Measurements from ENCODE around the gene LPIN3. TPM values are rescaled to one million over a fixed set of nuclear protein-coding genes. Genes with fewer than 3 reads are reported as not detected.

LPIN3 gene
- total RNA-seq, 1 experiment from 2014 or later = 13.9 TPM

DNA sequence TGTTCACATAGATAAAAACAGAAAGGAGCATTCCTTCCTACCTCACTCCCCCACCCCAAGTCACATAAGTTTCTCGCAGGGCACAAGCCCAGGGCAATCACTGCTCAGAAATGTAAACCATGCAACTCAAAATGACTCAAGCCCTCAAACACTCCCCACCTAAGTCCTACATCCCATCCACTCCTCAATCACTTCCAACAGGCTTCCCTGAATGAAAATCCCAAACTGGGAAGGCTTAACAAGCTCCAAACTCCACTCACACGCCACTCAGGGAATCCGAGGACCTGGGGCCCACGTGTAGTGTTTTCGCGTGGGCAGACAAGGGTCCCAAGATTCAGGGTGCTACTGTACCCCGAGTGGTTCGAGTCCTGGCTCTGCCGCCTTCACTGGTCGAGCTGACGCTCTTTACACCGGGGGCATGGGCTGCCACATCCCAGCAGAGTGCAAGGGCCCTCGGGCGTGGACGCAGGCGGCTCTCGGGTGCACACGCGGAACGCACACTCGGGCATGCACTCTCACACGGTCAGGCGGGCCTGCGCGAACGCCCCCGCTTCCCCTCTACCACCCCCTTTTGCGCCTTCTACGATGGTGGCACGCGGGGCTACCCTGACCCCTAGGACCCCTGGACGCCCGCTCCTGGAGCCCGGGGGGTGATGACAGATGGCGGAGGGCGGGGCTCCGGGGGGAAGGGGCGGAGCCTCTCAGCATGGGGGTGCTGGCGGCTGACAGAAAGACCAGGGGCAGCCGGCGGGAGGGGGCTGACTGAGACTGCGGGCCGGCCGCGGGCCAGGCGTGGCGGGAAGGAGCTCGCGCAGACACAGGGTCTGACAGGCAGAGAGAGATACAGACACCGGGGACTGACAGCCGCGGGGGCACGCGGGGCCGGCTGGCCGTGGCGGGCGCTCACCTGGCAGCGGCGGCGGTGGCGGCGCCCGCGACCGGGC, 23.7 kb upstream of the LPIN3 start:
- in situ Hi-C loops (cut with HindIII; ENCODE audit: low pct_unique_long_range_greater_than_20kb, low sequenced_read_pairs) = no loop called here
- peak; percentile 61 for DNase-seq (ENCODE audit: low read depth)

DNA sequence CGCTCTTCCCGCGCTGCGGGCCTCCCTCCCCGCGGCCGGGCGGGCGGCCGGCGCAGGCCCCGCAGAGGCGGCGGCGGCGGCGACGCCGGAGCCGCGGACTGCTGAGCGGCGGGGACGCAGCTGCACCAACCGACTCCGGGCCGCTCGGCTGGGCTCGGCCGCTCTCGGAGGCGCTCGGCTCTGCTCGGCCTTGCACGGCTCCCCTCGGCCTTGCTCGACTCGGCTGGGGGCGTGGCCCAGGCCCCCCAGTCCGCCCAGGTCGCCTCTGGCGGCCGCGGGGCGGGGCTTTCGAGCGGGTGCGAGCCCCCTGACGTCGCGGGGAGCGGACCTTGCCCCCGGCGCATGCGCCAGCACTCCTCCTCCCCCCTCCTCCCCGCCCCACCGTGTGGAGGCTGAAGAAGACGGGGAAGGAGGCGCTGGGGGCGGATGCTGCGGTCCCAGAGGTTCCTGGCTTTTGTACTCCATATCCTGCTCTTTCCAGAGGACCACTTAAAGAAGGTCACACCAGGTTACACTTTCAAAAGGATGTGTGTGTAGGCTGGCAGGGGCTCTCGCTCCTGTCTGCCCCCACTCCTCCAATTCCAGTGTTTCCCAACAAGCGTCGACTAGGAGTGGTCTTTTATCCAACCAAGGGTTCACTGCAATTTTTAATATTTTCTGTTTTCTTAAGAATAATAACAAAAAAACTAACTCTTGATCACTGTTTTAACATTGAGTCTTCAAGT, 22.9 kb upstream of the LPIN3 start, which contains the start of gene ZHX3:
Gene ZHX3 (minus strand): TSS at position 186 of the 725 bp plus-strand sequence. CDS start 112,815 bp downstream, outside the sequence.
- in situ Hi-C loops (cut with HindIII; ENCODE audit: low pct_unique_long_range_greater_than_20kb, low sequenced_read_pairs) = no loop called here
- peak; percentile 95 for DNase-seq (ENCODE audit: low read depth)

DNA sequence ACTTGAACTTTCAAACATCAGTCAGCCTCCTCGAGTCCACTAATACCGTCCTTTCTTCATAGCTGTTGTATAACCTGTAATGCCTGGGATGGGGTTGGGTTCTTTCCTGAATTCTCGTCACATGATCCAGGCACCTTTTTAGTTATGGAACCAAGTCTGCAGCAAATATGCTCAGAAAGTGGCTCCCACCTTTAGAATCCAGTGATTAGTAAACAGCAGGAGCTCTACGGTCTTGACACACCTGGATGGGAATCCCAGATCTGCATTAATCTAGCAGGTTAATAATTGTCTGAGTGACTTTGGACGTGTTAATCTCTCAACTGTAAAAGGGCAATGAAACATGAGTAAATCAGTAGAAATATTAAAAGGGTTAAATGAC, 22.4 kb upstream of the LPIN3 start:
- DNase-seq (ENCODE audit: low read depth) = peak; percentile 56

DNA sequence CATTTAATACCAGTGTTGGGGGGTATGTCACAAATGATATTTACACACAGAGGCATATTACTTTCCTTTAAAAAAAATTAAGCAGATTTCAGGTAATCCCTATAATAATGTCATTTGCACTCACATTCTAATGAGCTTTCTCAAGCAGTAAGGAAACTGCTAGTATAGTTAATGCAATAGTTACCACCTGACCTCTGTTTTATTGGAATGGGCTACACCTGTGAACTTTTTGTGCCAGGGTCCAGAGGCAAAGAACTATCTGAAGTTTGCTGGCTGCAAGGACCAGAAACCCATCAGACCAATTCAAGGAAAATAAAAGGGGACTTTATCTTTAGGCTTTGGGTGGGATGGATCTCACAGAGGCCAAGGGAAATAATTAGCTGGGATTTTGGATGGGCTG, 20.2 kb upstream of the LPIN3 start:
- in situ Hi-C loops (cut with HindIII; ENCODE audit: low pct_unique_long_range_greater_than_20kb, low sequenced_read_pairs) = no loop called here
- no peak for DNase-seq (ENCODE audit: low read depth)

More for the DNA sequence above, 22.4 kb upstream of the LPIN3 start:
- in situ Hi-C loops (cut with HindIII; ENCODE audit: low pct_unique_long_range_greater_than_20kb, low sequenced_read_pairs) = no loop called here

DNA sequence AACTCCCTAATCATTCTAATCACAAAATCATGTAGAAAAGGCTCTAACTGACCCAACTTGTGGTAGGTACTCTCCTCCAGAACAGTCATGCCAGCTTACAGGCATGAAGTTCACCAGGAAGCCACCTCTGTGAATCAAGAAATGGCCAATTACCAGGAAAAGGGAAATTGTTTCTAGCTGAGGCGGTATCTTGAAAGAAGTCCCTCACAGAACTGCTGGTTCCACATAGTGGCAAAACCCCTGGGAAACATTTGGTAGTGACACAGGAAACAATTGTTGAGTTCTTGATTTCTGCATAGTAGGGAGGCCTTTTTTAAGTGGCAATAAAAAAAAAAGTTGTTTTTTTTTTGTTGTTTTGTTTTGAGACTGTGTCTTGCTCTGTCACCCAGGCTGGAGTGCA, 19.6 kb upstream of the LPIN3 start:
- in situ Hi-C loops (cut with HindIII; ENCODE audit: low pct_unique_long_range_greater_than_20kb, low sequenced_read_pairs) = no loop called here
- DNase-seq (ENCODE audit: low read depth) = no peak

DNA sequence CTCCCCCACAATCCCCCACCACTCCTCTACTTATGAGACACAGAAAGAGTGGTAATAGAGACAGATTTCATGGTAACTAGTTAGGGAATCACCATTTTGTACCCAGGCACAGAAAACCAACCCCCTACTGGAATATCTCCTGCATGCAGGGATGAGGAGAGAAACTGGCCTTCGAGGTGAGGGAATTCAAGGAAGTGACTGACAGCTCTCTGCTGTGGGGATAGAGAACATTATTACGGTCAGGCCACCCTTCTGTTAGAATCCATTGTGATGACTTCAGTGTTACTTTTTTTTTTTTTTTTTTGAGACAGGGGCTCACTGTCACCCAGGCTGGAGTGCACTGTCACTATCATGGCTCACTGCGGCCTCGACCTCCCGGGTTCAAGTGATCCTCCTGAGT, 13.4 kb upstream of the LPIN3 start:
- no peak for DNase-seq (ENCODE audit: low read depth)
- in situ Hi-C loops (cut with HindIII; ENCODE audit: low pct_unique_long_range_greater_than_20kb, low sequenced_read_pairs) = no loop called here

DNA sequence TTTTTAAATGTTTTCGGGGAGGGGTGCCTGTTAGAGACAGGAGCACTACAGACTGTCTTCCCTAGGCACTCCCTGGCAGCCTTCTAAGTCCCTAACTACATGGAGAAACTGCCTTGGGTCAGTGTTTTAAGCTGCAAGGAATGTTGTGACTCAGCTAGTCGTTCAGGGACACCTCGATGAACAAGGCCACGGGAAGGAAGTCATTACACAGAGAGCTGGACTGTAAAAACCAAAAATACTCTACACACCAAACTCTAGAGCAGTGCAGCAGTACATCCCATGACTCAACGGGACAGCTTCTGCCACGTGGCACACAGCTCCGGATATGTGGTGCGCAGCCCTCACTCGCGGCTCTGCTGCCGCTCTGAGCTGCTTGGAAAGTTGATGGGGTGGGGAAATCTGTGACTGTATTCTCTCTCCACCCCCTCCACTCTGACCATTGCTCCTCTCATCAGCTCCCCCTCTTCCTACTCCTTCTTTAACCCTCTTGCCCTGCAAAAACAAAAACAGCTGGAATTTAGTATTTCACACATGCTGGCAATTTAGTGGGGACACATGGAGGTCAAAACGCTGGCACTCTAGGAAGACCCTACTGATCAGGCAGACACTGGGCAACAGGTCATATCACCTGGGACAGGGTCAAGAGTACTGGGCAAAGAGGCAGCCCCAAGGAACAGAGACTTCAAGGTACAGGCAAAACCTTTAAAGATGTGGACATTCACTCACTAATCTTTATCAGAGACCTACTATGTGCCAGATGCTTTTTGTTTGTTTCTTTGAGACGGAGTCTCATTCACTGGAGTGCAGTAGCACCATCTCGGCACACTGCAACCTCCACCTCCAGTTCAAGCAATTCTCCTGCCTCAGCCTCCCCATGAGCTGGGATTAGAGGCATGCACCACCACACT, 10.9 kb upstream of the LPIN3 start:
- in situ Hi-C loops (cut with HindIII; ENCODE audit: low pct_unique_long_range_greater_than_20kb, low sequenced_read_pairs) = no loop called here
- peak; percentile 94 for DNase-seq (ENCODE audit: low read depth)

DNA sequence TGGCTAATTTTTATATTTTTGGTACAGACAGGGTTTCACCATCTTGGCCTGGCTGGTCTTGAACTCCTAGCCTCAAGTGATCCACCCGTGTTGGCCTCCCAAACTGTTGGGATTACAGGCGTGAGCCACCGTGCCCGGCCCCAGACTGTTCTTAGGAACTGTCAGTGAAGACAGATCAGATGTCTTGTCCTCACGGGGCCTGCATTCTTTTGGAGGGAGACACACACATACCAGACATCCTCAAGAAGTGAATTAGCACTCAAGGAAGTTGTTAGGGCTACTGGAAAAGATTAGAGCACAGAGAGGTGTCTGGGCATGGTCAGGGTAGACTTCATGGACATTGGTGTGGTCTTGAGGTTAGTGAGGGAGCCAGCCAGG, 10.3 kb upstream of the LPIN3 start:
- no peak for DNase-seq (ENCODE audit: low read depth)
- in situ Hi-C loops (cut with HindIII; ENCODE audit: low pct_unique_long_range_greater_than_20kb, low sequenced_read_pairs) = no loop called here

DNA sequence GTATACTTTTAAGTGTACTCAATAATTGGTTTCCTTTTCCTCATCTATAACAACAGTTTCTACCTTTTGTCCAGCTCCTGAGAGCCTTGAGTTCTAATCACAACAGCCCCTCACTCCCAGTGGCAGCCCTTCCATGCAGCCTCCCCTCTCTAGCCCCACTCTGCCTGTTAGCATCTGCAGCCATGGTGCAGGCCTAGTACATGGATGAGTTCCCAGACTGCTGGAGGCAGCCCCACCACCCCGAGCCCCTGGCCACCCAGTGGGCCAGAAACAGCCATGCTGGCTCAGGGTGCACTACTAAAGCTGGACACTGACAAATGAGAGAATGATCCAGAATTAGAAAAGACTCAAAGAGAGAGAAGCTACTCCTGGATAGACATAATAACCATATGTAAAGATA, 9.7 kb upstream of the LPIN3 start:
- no peak for DNase-seq (ENCODE audit: low read depth)
- in situ Hi-C loops (cut with HindIII; ENCODE audit: low pct_unique_long_range_greater_than_20kb, low sequenced_read_pairs) = no loop called here

DNA sequence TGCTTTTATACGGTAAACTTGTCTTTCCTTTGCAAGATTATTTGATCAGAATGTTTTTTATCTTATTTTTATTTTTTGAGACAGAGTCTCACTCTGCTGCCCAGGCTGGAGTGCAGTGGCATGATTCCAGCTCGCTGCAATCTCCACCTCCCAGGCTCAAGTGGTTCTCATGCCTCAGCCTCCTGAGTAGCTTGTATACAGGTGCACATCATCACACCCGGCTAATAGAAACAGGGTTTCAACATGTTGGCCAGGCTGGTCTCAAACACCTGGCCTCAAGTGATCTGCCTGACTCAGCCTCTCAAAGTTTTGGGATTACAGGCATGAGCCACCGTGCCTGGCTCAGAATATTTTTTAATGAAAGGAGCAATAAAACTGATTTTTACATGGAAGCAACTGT, 8.9 kb upstream of the LPIN3 start:
- in situ Hi-C loops (cut with HindIII; ENCODE audit: low pct_unique_long_range_greater_than_20kb, low sequenced_read_pairs) = no loop called here
- no peak for DNase-seq (ENCODE audit: low read depth)

DNA sequence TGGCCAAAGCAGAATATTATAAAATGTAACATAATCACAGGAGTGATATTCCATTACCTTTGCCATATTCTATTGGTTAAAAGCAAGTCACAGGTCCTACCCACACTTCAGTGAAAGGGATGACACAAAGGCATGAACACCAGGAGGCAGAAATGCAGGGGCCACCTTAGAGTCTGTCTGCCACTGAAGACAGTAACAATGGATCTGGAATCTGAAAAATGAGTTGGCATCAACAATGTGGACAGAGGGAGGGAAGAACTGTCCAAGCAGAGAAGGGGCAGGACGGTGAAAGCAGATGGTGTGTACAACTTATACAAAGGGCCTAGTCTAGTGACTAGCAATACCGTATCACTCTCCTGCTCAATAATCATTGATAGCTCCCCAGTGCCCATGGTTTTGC, 6.6 kb upstream of the LPIN3 start:
- in situ Hi-C loops (cut with HindIII; ENCODE audit: low pct_unique_long_range_greater_than_20kb, low sequenced_read_pairs) = no loop called here
- no peak for DNase-seq (ENCODE audit: low read depth)

DNA sequence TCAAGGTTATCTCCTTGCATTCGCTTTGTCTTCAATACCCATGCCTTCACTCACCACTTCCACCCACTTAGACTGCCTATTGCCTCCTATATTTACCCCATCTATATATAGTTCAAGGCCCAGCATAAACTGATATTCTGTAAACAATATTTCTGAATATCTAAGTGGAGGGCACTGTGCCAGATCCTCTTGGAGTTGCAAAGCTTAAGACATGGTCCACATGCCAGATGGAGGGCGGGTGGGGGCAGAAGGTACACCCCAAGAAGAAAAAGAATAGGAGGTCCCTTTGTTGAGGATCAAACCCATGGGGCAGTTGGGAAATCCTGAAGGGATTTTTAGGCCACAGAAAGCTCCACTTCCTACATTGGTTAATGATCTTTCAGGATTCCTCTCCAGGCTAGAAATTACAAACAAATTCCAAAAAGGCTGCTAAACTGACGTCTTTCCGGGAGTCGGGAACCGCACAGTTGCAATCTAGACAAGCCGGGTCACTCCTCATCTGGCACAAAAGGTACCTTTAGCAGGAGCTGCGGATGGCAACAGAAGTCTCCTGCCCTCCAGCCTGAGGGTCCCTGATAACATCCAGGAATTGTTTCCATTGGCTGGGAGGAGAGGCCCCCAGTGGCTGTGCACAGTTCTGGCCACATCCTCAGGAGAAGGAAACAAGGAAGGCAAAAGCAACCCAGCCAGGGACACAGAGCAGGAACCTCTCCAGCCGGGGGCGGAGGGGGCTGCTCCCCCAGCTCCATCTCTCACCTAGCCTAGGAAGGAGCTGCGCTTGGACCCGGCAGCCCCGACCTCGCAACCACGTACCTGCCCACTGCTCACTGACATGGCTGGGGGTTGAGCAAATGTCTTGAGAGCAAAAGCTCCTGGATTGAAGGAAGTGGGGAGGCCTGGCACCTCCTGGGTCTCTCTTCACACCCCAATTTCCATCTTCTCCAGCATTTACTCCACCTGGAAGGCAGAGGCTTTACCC, 5.9 kb upstream of the LPIN3 start:
- DNase-seq (ENCODE audit: low read depth) = no peak
- in situ Hi-C loops (cut with HindIII; ENCODE audit: low pct_unique_long_range_greater_than_20kb, low sequenced_read_pairs) = no loop called here

DNA sequence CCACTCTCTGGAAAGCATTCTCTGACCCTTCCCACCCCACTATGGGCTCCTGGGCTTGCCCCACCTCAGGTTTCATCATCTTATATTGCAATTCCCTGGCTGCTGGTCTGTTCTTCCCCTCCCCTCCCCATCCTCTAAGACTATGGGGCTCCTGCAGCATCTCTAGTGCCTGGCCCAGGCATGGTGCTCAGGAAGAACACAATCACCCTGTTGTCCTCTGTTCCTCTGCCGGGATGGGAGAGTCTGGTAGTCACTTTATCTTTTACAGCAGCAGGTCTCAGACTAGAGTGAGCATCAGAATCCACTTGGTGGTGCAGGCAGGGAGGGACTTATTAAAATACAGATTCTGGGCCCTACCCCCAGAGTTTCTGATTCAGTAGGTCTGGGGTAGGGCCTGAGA, 5.0 kb upstream of the LPIN3 start:
- no peak for DNase-seq (ENCODE audit: low read depth)
- in situ Hi-C loops (cut with HindIII; ENCODE audit: low pct_unique_long_range_greater_than_20kb, low sequenced_read_pairs) = no loop called here

DNA sequence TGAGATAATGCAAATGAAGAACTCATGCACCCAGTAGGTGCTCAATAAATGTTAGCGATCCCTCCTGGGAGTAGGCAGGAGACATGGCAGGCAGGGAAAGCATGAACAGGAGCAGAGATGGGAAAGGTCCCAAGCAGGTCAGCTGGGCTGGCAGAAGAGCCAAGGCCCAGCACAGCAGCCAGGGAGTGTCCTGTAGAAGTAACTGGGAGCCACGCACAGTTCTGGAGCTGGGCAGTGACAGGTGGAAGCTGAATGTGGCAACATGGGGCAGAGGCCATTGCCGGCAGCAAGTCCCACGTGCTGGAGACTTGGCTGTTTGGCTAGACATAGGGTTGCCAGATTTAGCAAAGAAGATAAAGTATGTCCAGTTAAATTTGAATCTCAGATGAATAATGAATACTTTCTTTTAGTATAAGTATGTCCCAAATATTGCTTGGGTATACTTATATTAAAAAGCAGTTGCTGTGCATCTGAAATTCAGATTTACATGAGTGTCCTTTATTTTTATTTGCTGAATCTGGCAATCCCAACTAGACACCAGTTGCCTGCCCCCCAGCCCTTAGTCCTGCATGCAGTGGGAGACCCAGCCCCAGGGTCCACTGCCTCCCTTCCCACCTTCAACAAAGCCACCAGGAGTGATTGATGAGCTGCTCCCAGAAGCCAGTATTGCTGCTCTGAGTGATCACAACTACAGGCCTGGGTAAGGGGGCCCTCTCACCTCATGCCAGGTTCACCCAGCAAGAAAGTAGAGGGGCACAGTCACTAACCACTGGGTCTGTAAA, 3.7 kb upstream of the LPIN3 start:
- DNase-seq (ENCODE audit: low read depth) = no peak
- in situ Hi-C loops (cut with HindIII; ENCODE audit: low pct_unique_long_range_greater_than_20kb, low sequenced_read_pairs) = no loop called here

DNA sequence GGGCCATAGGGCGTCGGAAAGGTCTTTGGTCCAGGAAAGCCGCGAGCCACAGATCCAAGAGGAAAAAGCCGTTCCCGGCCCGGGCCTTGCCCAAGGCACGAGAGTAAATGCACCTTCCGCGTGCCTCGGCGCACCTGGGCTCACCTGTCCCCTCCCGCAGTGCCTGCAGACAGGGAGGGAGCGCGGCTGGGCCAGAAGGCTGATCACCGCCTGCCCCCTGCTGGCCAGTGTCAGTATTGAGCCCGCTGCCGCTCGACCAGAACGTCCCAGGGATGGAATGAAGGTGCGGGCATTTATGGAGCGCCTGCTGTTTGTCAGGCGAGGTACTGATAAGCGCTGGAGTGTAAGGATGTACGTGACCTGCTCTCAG, 679 bp upstream of the LPIN3 start:
- in situ Hi-C loops (cut with HindIII; ENCODE audit: low pct_unique_long_range_greater_than_20kb, low sequenced_read_pairs) = no loop called here
- DNase-seq (ENCODE audit: low read depth) = peak; percentile 82

DNA sequence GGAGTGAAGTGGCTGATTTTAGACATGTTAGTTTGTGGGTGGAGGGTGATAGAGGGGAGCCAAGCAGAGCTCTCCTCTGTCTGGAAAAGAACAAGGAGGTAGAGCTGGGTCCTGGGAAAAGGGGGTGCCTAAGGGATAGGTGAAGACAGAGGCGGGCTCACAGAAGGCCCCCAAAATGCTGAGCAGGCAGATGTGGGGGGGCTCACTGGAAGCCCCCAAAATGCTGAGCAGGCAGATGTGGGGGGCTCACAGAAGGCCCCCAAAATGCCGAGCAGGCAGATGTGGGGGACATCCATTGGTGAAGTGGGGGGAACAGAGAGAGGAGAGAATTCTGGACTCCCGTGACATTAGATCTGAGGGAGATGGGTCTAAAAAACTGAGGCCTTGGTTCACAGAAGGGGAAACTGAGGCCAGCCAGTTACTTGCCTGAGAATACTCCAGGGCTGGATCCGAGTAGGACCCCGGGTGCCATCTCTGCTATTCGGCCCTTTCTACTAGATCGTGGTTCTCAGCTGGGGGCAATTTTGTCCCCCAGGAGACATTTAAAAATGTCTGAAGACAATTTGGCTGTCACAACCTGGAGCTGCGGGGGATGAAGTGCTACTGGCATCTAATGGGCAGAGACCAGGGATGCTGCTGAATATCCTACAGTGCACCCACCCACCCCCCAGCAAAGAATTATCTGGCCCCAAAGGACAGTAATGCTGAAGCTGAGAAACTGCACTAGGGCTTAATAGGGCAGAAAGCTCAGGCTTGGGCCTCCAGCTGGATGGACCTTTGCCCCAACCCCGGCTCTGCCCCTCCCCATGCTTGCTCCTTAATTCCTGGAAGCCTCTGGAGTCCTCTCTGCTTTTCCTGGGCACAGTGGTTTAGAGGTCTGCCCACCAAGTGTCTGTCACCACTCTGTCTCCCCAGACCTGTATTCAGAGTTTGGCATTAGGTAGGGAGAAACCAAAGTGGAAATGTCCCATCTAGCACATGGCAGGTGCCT, 2.1 kb downstream of the LPIN3 start:
- no peak for DNase-seq (ENCODE audit: low read depth)
- in situ Hi-C loops (cut with HindIII; ENCODE audit: low pct_unique_long_range_greater_than_20kb, low sequenced_read_pairs) = no loop called here

Data from Caki2 (cell line).